Aorta (tissue), 5 donors: Measurements from ENCODE around the gene PTPRN2. TPM values are rescaled to one million over a fixed set of nuclear protein-coding genes. Genes with fewer than 3 reads are reported as not detected.
"Not testable (repeated sequence)": the region's sequence is repeated elsewhere in the genome, so short reads cannot be mapped to it uniquely, and the experiment has no call there.

ENCODE experiments used
- ATAC-seq: fragments of 200-7000 bp; cut with Tn5 transposase; one replicate; pipeline ENCODE4 v1.9.1; 2022; ENCODE audit warnings: moderate library complexity; ENCODE audit not compliant: low FRiP score
- DNase-seq, 2 donors: peaks; one replicate each; pipeline ENCODE4 v3.0.0-alpha.2; 2020
- H3K27ac ChIP-seq, 2 donors: one replicate each; pipeline ENCODE4 v1.5.1; 2013; ENCODE audit warnings: low read length in 2 of 2, mild to moderate bottlenecking in 2 of 2, moderate library complexity in 2 of 2, control low read depth in 1 of 2, inconsistent platforms in 1 of 2, low read depth in 1 of 2
- H3K27me3 ChIP-seq, 2 donors: one replicate each; pipeline ENCODE4 v1.6.1; 2013; ENCODE audit warnings: control low read depth in 1 of 2, low read length in 1 of 2, mild to moderate bottlenecking in 1 of 2, moderate library complexity in 1 of 2; ENCODE audit not compliant: insufficient read depth in 2 of 2, control insufficient read depth in 1 of 2
- H3K36me3 ChIP-seq, 2 donors: one replicate each; pipeline ENCODE4 v1.6.1; 2013; ENCODE audit warnings: control low read depth in 1 of 2, low read length in 1 of 2, mild to moderate bottlenecking in 1 of 2; ENCODE audit not compliant: insufficient read depth in 2 of 2, control insufficient read depth in 1 of 2
- H3K4me1 ChIP-seq, 2 donors: one replicate each; pipeline ENCODE4 v1.6.1; 2013; ENCODE audit warnings: low read length in 2 of 2, control low read depth in 1 of 2, mild to moderate bottlenecking in 1 of 2, moderate library complexity in 1 of 2; ENCODE audit not compliant: insufficient read depth in 2 of 2, control insufficient read depth in 1 of 2
- H3K4me3 ChIP-seq, 2 donors: one replicate each; pipeline ENCODE4 v1.5.1; 2013; ENCODE audit warnings: low read length in 2 of 2, control low read depth in 1 of 2, mild to moderate bottlenecking in 1 of 2
- H3K9me3 ChIP-seq: one replicate; pipeline ENCODE4 v1.6.1; 2013; ENCODE audit warnings: mild to moderate bottlenecking, low read length; ENCODE audit not compliant: control insufficient read depth
- WGBS, 2 donors: extraction: QIAGEN DNeasy Blood & Tissue Kit; methylation state at CpG; one replicate each; pipeline ENCODE4 v1.1.7; 2013; 5-methylcytosine and 5-hydroxymethylcytosine counted together
- intact Hi-C, 2 donors: fragments of 100-400 bp; cut with DNase I; formaldehyde crosslinking; loops; one replicate each; pipeline versions ENCODE4 v1.14.2 to v1.15.0; 2022
- polyA plus RNA-seq, 2 donors: library from polyadenylated mRNA; stranded (reverse); fragments of 200-250 nt; gene quantifications; one replicate each; pipeline ENCODE4 v1.2.3, GENCODE V29; 2013
- total RNA-seq, 2 donors: library from RNA; stranded (reverse); fragmentation: NEBNext Ultra II Directional; extraction: Animal tissue kit (Norgen Biotek cat#: 25700); gene quantifications; one replicate each; pipeline ENCODE4 v1.2.1, GENCODE V29; 2021
- donor health status: healthy with polysubstance abuse.
- donor health status: Bipolar disorder and iron deficiency.
- donor health status: DM: no; HTN: no; CAD: no.
- donor health status: DM: no; HTN: no; CAD: no.
- donor health status: DM: yes; HTN: yes; CAD: no.

Gene PTPRN2
- total and polyA plus RNA-seq, 4 donors = 0.67 to 3.3 (median 1.4) TPM

GRCh38 chr7:158151273-158151672 lies 436.4 kb downstream of the PTPRN2 start:
- H3K36me3 ChIP-seq = not testable (repeated sequence)
- ATAC-seq = peak; percentile 90
- WGBS, 2 donors = 71 to 72% methylated on average over 17 of the region's 17 CpGs

GRCh38 chr7:158150234-158150633 lies 437.4 kb downstream of the PTPRN2 start:
- Histone ChIP-seq H3K4me1 (no peaks in the 10 kb centered on the region), H3K36me3 (no peaks in the 10 kb centered on the region), H3K9me3 (no peaks in the 10 kb centered on the region), H3K4me3 (no peak overlapping the region), H3K27me3 (no peaks in the 10 kb centered on the region), H3K27ac (no peak overlapping the region)
- 86 to 91% methylated on average over 7 of the region's 7 CpGs for WGBS, 2 donors
- intact Hi-C loops = no loop called here
- no peak for DNase-seq
- no peak for ATAC-seq

More at GRCh38 chr7:158151273-158151672, 436.4 kb downstream of the PTPRN2 start:
- H3K27me3 ChIP-seq, H3K27ac ChIP-seq, intact Hi-C loops, H3K9me3 ChIP-seq, H3K4me3 ChIP-seq, H3K4me1 ChIP-seq: not testable (repeated sequence)
- peak; percentile 85 to 92 for DNase-seq

GRCh38 chr7:158147431-158147830 lies 440.2 kb downstream of the PTPRN2 start:
- DNase-seq = peak in 1 of 2 donors; percentile 37
- H3K4me3 ChIP-seq, ATAC-seq, intact Hi-C loops, H3K27me3 ChIP-seq, H3K9me3 ChIP-seq, H3K36me3 ChIP-seq, H3K4me1 ChIP-seq, H3K27ac ChIP-seq: not testable (repeated sequence)
- WGBS, 2 donors = 85 to 94% methylated on average over 17 to 18 of the region's 18 CpGs

- ATAC-seq = no peak
- peak in 1 of 2 donors; percentile 40 for DNase-seq
- 90 to 92% methylated on average over 11 to 13 of the region's 13 CpGs for WGBS, 2 donors
- Histone ChIP-seq H3K9me3 (peaks cover 4% of the 10 kb centered on the region), H3K4me3 (no peak overlapping the region), H3K4me1 (no peaks in the 10 kb centered on the region), H3K27me3 (no peaks in the 10 kb centered on the region), H3K36me3 (no peaks in the 10 kb centered on the region), H3K27ac (no peak overlapping the region)
- intact Hi-C loops = no loop called here
Observed at GRCh38 chr7:158145370-158145769, 442.3 kb downstream of the PTPRN2 start.

GRCh38 chr7:158143196-158144120 lies 444.2 kb downstream of the PTPRN2 start:
- Histone ChIP-seq H3K9me3 (peaks cover 6% of the 10 kb centered on the region), H3K4me3 (no peak overlapping the region), H3K27me3 (no peaks in the 10 kb centered on the region), H3K27ac (no peak overlapping the region), H3K4me1 (no peaks in the 10 kb centered on the region), H3K36me3 (no peaks in the 10 kb centered on the region)
- DNase-seq (peak in 1 of 2 donors; percentile 73), ATAC-seq (no peak)
- intact Hi-C loops = no loop called here
- 86 to 90% methylated on average over 34 of the region's 34 CpGs for WGBS, 2 donors

GRCh38 chr7:158142657-158143056 lies 445.0 kb downstream of the PTPRN2 start:
- no peaks in the 10 kb centered on the region for H3K27me3 ChIP-seq
- H3K4me3 ChIP-seq = no peak overlapping the region
- peaks cover 6% of the 10 kb centered on the region for H3K9me3 ChIP-seq
- WGBS, 2 donors = 80 to 81% methylated on average over 12 of the region's 12 CpGs
- DNase-seq (peak in 1 of 2 donors; percentile 54), ATAC-seq (no peak)
- intact Hi-C loops = no loop called here
- no peak overlapping the region for H3K27ac ChIP-seq
- H3K36me3 ChIP-seq = no peaks in the 10 kb centered on the region
- no peaks in the 10 kb centered on the region for H3K4me1 ChIP-seq

GRCh38 chr7:158141806-158142518 lies 445.7 kb downstream of the PTPRN2 start:
- no peak overlapping the region for H3K4me3 ChIP-seq
- DNase-seq (peak in 1 of 2 donors; percentile 69), ATAC-seq (no peak)
- H3K9me3 ChIP-seq = peaks cover 6% of the 10 kb centered on the region
- 81 to 85% methylated on average over 39 of the region's 39 CpGs for WGBS, 2 donors
- H3K36me3 ChIP-seq = no peaks in the 10 kb centered on the region
- intact Hi-C loops = no loop called here
- no peak overlapping the region for H3K27ac ChIP-seq
- H3K27me3 ChIP-seq = no peaks in the 10 kb centered on the region
- H3K4me1 ChIP-seq = no peaks in the 10 kb centered on the region

GRCh38 chr7:158141221-158141582 lies 446.4 kb downstream of the PTPRN2 start:
- Histone ChIP-seq H3K27me3 (no peaks in the 10 kb centered on the region), H3K27ac (no peak overlapping the region), H3K4me3 (no peak overlapping the region), H3K4me1 (no peaks in the 10 kb centered on the region), H3K36me3 (no peaks in the 10 kb centered on the region), H3K9me3 (peaks cover 6% of the 10 kb centered on the region)
- DNase-seq = peak in 1 of 2 donors; percentile 67
- 86 to 88% methylated on average over 17 of the region's 17 CpGs for WGBS, 2 donors
- intact Hi-C loops = no loop called here
- no peak for ATAC-seq
